Sigmoid colon (tissue), 7 donors: ENCODE measurements around the gene GYG2. TPM values are rescaled to one million over a fixed set of nuclear protein-coding genes. Genes with fewer than 3 reads are reported as not detected.
A peak's percentile ranks its signal among the peaks of the same experiment; 100 is the strongest.
"Not testable (repeated sequence)": the region's sequence is repeated elsewhere in the genome, so short reads cannot be mapped to it uniquely, and the experiment has no call there.

Source experiments
- DNase-seq: peaks from one replicate; pipeline ENCODE4 v3.0.0-alpha.2; 2019
- H3K27ac ChIP-seq, 4 donors: fragments of 200-600 bp; sonication (generic); one replicate each; pipeline ENCODE4 v1.5.1; 2016 to 2019; ENCODE audit warnings: mild to moderate bottlenecking in 1 of 4
- H3K27me3 ChIP-seq, 3 donors: fragments of 200-600 bp; sonication (generic); one replicate each; pipeline ENCODE4 v1.5.1; 2019; ENCODE audit warnings: mild to moderate bottlenecking in 1 of 3
- H3K36me3 ChIP-seq, 4 donors: fragments of 200-600 bp; sonication (generic); one replicate each; pipeline ENCODE4 v1.5.1; 2016 to 2019
- H3K4me1 ChIP-seq, 4 donors: fragments of 200-600 bp; sonication (generic); one replicate each; pipeline ENCODE4 v1.5.1; 2017 to 2019
- H3K4me3 ChIP-seq, 4 donors: fragments of 200-600 bp; sonication (generic); one replicate each; pipeline ENCODE4 v1.5.1; 2017 to 2019; ENCODE audit warnings: mild to moderate bottlenecking in 2 of 4, moderate library complexity in 1 of 4
- H3K9me3 ChIP-seq, 4 donors: fragments of 200-600 bp in 3 of 4; sonication (generic) in 3 of 4; one replicate each; pipeline versions ENCODE4 v1.5.1 to v1.6.1; 2013 to 2019
- CTCF ChIP-seq, 4 experiments: fragments of 450-650 bp in 3 of 4; fragments of 200-600 bp in 1 of 4; IDR thresholded peaks; one replicate each; pipeline ENCODE4 v1.5.1; 2016 to 2019; ENCODE audit warnings: antibody characterized with exemption in 4 of 4, mild to moderate bottlenecking in 3 of 4, moderate library complexity in 2 of 4
- EP300 ChIP-seq, 4 donors: sonication (generic); formaldehyde crosslinking; IDR thresholded peaks; one replicate each; pipeline ENCODE4 v1.6.1; 2017; ENCODE audit warnings: antibody characterized with exemption in 4 of 4
- POLR2A ChIP-seq, 2 donors: fragments of 450-650 bp; IDR thresholded peaks; one replicate each; pipeline ENCODE4 v1.6.1; 2016; ENCODE audit warnings: antibody characterized with exemption in 2 of 2, mild to moderate bottlenecking in 2 of 2, moderate library complexity in 2 of 2
- POLR2AphosphoS5 ChIP-seq, 4 donors: sonication (generic); formaldehyde crosslinking; IDR thresholded peaks; one replicate each; pipeline ENCODE4 v1.6.1; 2017; ENCODE audit warnings: antibody characterized with exemption in 4 of 4
- WGBS, 2 donors: extraction: QIAGEN DNeasy Blood & Tissue Kit; methylation state at CpG; one replicate each; pipeline ENCODE4 v1.1.7; 2013; 5-methylcytosine and 5-hydroxymethylcytosine counted together
- intact Hi-C: fragments of 100-400 bp; cut with DNase I; formaldehyde crosslinking; loops from one replicate; pipeline ENCODE4 v1.15.1; 2023
- polyA plus RNA-seq, 3 donors: library from polyadenylated mRNA; stranded (reverse); fragments of 200-250 nt; gene quantifications; one replicate each; pipeline ENCODE4 v1.2.3, GENCODE V29; 2013
- total RNA-seq, 4 donors: library from RNA; depleted of rRNA; stranded (reverse); fragments of >200 nt; gene quantifications; one replicate each; pipeline ENCODE4 v1.1.0, GENCODE V29; 2016
- donor health status: healthy with polysubstance abuse.
- donor health status: Bipolar disorder and iron deficiency.
- donor health status: healthy.

GYG2 gene
- total and polyA plus RNA-seq, 7 donors = 1.6 to 6.0 (median 3.9) TPM

DNA sequence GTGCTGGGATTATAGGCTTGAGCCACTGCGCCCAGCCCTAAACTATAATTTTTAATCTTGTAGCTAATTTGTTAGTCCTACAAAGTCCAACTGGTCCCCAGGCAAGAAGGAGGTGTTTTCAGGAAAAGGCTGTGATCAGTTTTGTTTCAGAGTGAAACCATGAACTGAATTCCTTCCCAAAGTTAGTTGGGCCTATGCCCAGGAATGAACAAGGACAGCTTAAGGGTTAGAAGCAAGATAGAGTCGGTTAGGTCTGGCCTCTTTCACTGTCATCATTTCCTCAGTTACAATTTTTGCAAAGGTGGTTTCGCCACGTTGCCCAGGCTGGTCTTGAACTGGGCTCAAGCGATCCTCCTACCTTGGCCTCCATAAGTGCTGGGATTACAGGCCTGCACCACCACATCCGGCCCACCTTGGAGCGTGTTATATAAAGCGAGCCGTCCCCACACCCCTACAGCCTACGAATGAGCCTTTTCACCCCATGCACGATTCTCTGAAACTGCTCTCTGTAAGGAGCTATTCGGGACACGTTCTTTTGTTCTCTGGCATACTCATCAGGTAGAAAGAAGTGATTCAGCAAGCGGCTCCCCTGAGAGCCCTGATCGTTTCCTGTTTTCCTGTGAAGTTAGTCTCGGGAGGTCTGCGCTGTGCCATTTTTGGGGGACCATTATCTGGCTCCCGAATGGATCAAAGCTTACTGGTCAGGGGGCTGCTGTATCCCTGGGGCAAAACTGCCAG, 24.5 kb upstream of the GYG2 start:
- H3K36me3 ChIP-seq, H3K4me3 ChIP-seq, DNase-seq, H3K9me3 ChIP-seq, H3K4me1 ChIP-seq, H3K27me3 ChIP-seq, intact Hi-C loops: not testable (repeated sequence)
- WGBS, 2 donors = 86 to 87% methylated on average over 17 to 18 of the region's 18 CpGs
- H3K27ac ChIP-seq = peak overlapping the region in 1 of 4 donors; percentile 31

DNA sequence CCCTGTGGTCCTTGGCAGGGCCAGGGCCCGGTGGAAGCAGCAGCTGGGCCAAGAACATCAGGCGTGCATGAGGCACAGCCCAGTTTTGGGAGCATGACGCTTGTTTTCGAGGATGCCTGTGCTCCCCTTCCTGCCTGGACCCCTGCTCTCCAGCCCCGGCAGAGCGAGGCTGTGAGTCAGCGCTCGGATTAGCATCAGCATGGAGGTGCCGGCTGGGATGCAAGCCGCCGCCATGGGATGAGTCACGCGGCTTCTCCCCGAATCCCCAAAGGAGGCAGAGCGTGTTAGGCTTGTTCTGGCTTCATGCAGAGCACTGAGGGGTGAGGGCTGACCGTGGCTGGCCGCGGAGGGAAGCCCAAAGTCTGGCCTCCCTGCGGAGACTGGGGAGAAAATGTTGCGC, 23.9 kb upstream of the GYG2 start:
- intact Hi-C loops, H3K9me3 ChIP-seq, H3K27me3 ChIP-seq, H3K36me3 ChIP-seq, H3K4me1 ChIP-seq, H3K4me3 ChIP-seq: not testable (repeated sequence)
- WGBS, 2 donors = 89 to 91% methylated on average over 20 of the region's 20 CpGs
- DNase-seq = peak; percentile 68
- peak overlapping the region in 1 of 4 donors; percentile 31 for H3K27ac ChIP-seq

GRCh38 chrX:2811271-2811670, 17.5 kb upstream of the GYG2 start:
- no peak overlapping the region for H3K4me3 ChIP-seq
- intact Hi-C loops = loop anchor here (5.0 kb wide), 1 partner anchor 104 kb away; no protein-coding TSS in a partner anchor
- H3K36me3 ChIP-seq = no peaks in the 10 kb centered on the region
- H3K4me1 ChIP-seq = peaks cover 0 to 5% (median 0%) of the 10 kb centered on the region in 4 donors
- 86 to 92% methylated on average over 5 of the region's 5 CpGs for WGBS, 2 donors
- no peaks in the 10 kb centered on the region for H3K9me3 ChIP-seq
- H3K27ac ChIP-seq = no peak overlapping the region
- no peaks in the 10 kb centered on the region for H3K27me3 ChIP-seq
- DNase-seq = no peak
- no peak for TF ChIP-seq EP300 (IDR thresholded peaks at IDR 0.05)
- no peak for TF ChIP-seq POLR2A (IDR thresholded peaks at IDR 0.05)
- TF ChIP-seq CTCF (IDR thresholded peaks at IDR 0.05) = no peak
- no peak for TF ChIP-seq POLR2AphosphoS5 (IDR thresholded peaks at IDR 0.05)

GRCh38 chrX:2812161-2812907, 16.4 kb upstream of the GYG2 start:
- intact Hi-C loops = loop anchor here (2.0 to 5.0 kb wide), 2 partner anchors 105 to 168 kb away; no protein-coding TSS in a partner anchor
- H3K27me3 ChIP-seq, H3K9me3 ChIP-seq, DNase-seq, H3K36me3 ChIP-seq, H3K4me3 ChIP-seq, H3K4me1 ChIP-seq: not testable (repeated sequence)
- peak; percentile 47 to 68 (median 54) for TF ChIP-seq CTCF (IDR thresholded peaks at IDR 0.05)
- H3K27ac ChIP-seq = peak overlapping the region in 1 of 4 donors; percentile 18
- WGBS, 2 donors = 17 to 26% methylated on average over 14 to 15 of the region's 16 CpGs

- Histone ChIP-seq H3K27me3 (no peaks in the 10 kb centered on the region), H3K27ac (no peak overlapping the region), H3K36me3 (no peaks in the 10 kb centered on the region), H3K4me1 (peaks cover 0 to 5% (median 0%) of the 10 kb centered on the region in 4 donors), H3K4me3 (no peak overlapping the region), H3K9me3 (no peaks in the 10 kb centered on the region)
- DNase-seq = no peak
- TF ChIP-seq EP300 (IDR thresholded peaks at IDR 0.05) = no peak
- TF ChIP-seq POLR2AphosphoS5 (IDR thresholded peaks at IDR 0.05) = no peak
- TF ChIP-seq CTCF (IDR thresholded peaks at IDR 0.05) = no peak
- no peak for TF ChIP-seq POLR2A (IDR thresholded peaks at IDR 0.05)
- intact Hi-C loops = no loop called here
- 75 to 82% methylated on average over 2 of the region's 2 CpGs for WGBS, 2 donors
Measured at GRCh38 chrX:2817036-2817435, 11.7 kb upstream of the GYG2 start.
